Loucy (cell line): ENCODE measurements around the gene TAOK2.

Experiments
- CTCF ChIP-seq: fragments of 200-600 bp; sonication (generic); conservative IDR thresholded peaks from 2 replicates; pipeline ENCODE4 v1.5.1; 2014; ENCODE audit warnings: mild to moderate bottlenecking, antibody characterized with exemption, low read length
- EZH2phosphoT487 ChIP-seq: fragments of 200-600 bp; IDR thresholded peaks from 2 replicates; pipeline ENCODE4 v1.6.1; 2018; ENCODE audit warnings: antibody characterized with exemption, mild to moderate bottlenecking, moderate library complexity, borderline replicate concordance

- no peak for TF ChIP-seq CTCF
- TF ChIP-seq EZH2phosphoT487, result no peak
Observed at GRCh38 chr16:29927070-29927905, 46.4 kb upstream of the TAOK2 start.
